Measurements from ENCODE around the gene KCNA2.

KCNA2 gene

GRCh38 chr1:110605901-110606656 is at the start of gene KCNA2:
KCNA2 (minus strand) TSS chr1:110606358; CDS start chr1:110604782, 1,576 bp downstream.
- TF ChIP-seq, protein P1, sequence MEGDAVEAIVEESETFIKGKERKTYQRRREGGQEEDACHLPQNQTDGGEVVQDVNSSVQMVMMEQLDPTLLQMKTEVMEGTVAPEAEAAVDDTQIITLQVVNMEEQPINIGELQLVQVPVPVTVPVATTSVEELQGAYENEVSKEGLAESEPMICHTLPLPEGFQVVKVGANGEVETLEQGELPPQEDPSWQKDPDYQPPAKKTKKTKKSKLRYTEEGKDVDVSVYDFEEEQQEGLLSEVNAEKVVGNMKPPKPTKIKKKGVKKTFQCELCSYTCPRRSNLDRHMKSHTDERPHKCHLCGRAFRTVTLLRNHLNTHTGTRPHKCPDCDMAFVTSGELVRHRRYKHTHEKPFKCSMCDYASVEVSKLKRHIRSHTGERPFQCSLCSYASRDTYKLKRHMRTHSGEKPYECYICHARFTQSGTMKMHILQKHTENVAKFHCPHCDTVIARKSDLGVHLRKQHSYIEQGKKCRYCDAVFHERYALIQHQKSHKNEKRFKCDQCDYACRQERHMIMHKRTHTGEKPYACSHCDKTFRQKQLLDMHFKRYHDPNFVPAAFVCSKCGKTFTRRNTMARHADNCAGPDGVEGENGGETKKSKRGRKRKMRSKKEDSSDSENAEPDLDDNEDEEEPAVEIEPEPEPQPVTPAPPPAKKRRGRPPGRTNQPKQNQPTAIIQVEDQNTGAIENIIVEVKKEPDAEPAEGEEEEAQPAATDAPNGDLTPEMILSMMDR (IDR thresholded peaks at IDR 0.05; ENCODE audit: borderline replicate concordance, insufficient read depth, low read depth, low read length), result no peak
- H3K4me3 ChIP-seq (ENCODE audit: low read depth, low read length), result no peak within 1 kb of the TSS

GRCh38 chr1:110650609-110651008 is 44.5 kb upstream of the KCNA2 start:
- TF ChIP-seq, protein P1 (IDR thresholded peaks at IDR 0.05; ENCODE audit: borderline replicate concordance, insufficient read depth, low read depth, low read length), result no peak
- H3K4me3 ChIP-seq (ENCODE audit: low read depth, low read length), result no peak overlapping the region

- no peak overlapping the region for H3K4me3 ChIP-seq (ENCODE audit: low read depth, low read length)
Measured at GRCh38 chr1:110648417-110648816, 42.3 kb upstream of the KCNA2 start.

GRCh38 chr1:110647254-110647891 is 41.2 kb upstream of the KCNA2 start:
- H3K4me3 ChIP-seq (ENCODE audit: low read depth, low read length), result no peak overlapping the region
- TF ChIP-seq, protein P1 (IDR thresholded peaks at IDR 0.05; ENCODE audit: borderline replicate concordance, insufficient read depth, low read depth, low read length), result no peak

More at GRCh38 chr1:110648417-110648816, 42.3 kb upstream of the KCNA2 start:
- TF ChIP-seq, protein P1 (IDR thresholded peaks at IDR 0.05; ENCODE audit: borderline replicate concordance, insufficient read depth, low read depth, low read length), result no peak

GRCh38 chr1:110645821-110646735 is 39.9 kb upstream of the KCNA2 start:
- TF ChIP-seq, protein P1 (IDR thresholded peaks at IDR 0.05; ENCODE audit: borderline replicate concordance, insufficient read depth, low read depth, low read length), result no peak
- H3K4me3 ChIP-seq (ENCODE audit: low read depth, low read length), result no peak overlapping the region

- TF ChIP-seq, protein P1 (IDR thresholded peaks at IDR 0.05; ENCODE audit: borderline replicate concordance, insufficient read depth, low read depth, low read length), result no peak
- no peak overlapping the region for H3K4me3 ChIP-seq (ENCODE audit: low read depth, low read length)
Measured at GRCh38 chr1:110645211-110645610, 39.1 kb upstream of the KCNA2 start.
